HG03575 (cell line): ENCODE results near the gene SNED1.

Source experiments
- ATAC-seq: cut with Tn5 transposase; IDR thresholded peaks from one replicate; pipeline ENCODE4 v1.9.1; 2021; ENCODE audit not compliant: unreplicated experiment, insufficient number of reproducible peaks, low FRiP score; ENCODE audit errors: extremely low read depth

Gene SNED1

GRCh38 chr2:241052677-241053360 is 54.4 kb downstream of the SNED1 start:
- no peak for ATAC-seq

GRCh38 chr2:241053576-241054251 is 55.3 kb downstream of the SNED1 start:
- ATAC-seq = no peak

- no peak for ATAC-seq
Observed at GRCh38 chr2:241061275-241061674, 62.9 kb downstream of the SNED1 start.

- no peak for ATAC-seq
Observed at GRCh38 chr2:241062389-241063092, 64.1 kb downstream of the SNED1 start.

- no peak for ATAC-seq
Observed at GRCh38 chr2:241063093-241063551, 64.7 kb downstream of the SNED1 start.

GRCh38 chr2:241063587-241063986 is 65.2 kb downstream of the SNED1 start:
- no peak for ATAC-seq

- no peak for ATAC-seq
Observed at GRCh38 chr2:241064008-241064801, 65.8 kb downstream of the SNED1 start.

GRCh38 chr2:241064802-241065354 is 66.5 kb downstream of the SNED1 start:
- ATAC-seq = no peak

- no peak for ATAC-seq
Observed at GRCh38 chr2:241065355-241065803, 67.0 kb downstream of the SNED1 start.

GRCh38 chr2:241066171-241066892 is 67.9 kb downstream of the SNED1 start:
- no peak for ATAC-seq

- ATAC-seq = no peak
Observed at GRCh38 chr2:241066893-241067341, 68.5 kb downstream of the SNED1 start.

GRCh38 chr2:241067501-241068135 is 69.2 kb downstream of the SNED1 start:
- no peak for ATAC-seq

- ATAC-seq = no peak
Observed at GRCh38 chr2:241068136-241068941, 69.9 kb downstream of the SNED1 start.

- ATAC-seq = no peak
Observed at GRCh38 chr2:241068942-241069810, 70.8 kb downstream of the SNED1 start.

- ATAC-seq = no peak
Observed at GRCh38 chr2:241069821-241070281, 71.4 kb downstream of the SNED1 start.

- no peak for ATAC-seq
Observed at GRCh38 chr2:241070361-241070760, 71.9 kb downstream of the SNED1 start.
